Stimulated activated CD8-positive, alpha-beta memory T cell treated with anti-CD3 and anti-CD28 coated beads, Interleukin-12 subunit alpha, Interleukin-12 subunit beta, amount 100 ng/mL, for 24 hours (primary cell): ENCODE measurements around the gene COCH.
"Not testable (repeated sequence)": the region's sequence is repeated elsewhere in the genome, so short reads cannot be mapped to it uniquely, and the experiment has no call there.

Experiments
- DNase-seq: peaks from one replicate; pipeline ENCODE4 v3.0.0-alpha.2; 2020; ENCODE audit errors: extremely low read depth

The COCH gene

GRCh38 chr14:30925254-30925653 is 50.9 kb downstream of the COCH start:
- no peak for DNase-seq

GRCh38 chr14:30928462-30928861 is 54.1 kb downstream of the COCH start:
- no peak for DNase-seq

- DNase-seq, result not testable (repeated sequence)
These were observed 59.6 kb downstream of the COCH start for GRCh38 chr14:30933937-30934336.

GRCh38 chr14:30935445-30935844 is 61.1 kb downstream of the COCH start:
- no peak for DNase-seq

GRCh38 chr14:30938617-30939016 is 64.3 kb downstream of the COCH start:
- DNase-seq, result no peak
